HCT116 (cell line): ENCODE data around the gene TYMP.

ENCODE experiments used
- ATF3 ChIP-seq: IDR thresholded peaks from 2 replicates; pipeline ENCODE4 v1.6.1; 2012
- CTCF ChIP-seq, 3 experiments: fragments of 200-600 bp in 1 of 3; sonication (generic) in 1 of 3; IDR thresholded peaks in 2 of 3; conservative IDR thresholded peaks in 1 of 3; 2 replicates each; pipeline ENCODE4 v1.5.1; 2012 to 2017; ENCODE audit warnings: low read depth in 2 of 3, low read length in 2 of 3, antibody characterized with exemption in 1 of 3, borderline replicate concordance in 1 of 3, control low read depth in 1 of 3, mild to moderate bottlenecking in 1 of 3, mixed read lengths in 1 of 3, mixed run types in 1 of 3, moderate library complexity in 1 of 3; ENCODE audit not compliant: insufficient read depth in 1 of 3
- EZH2 ChIP-seq: fragments of 200-600 bp; sonication (generic); IDR thresholded peaks from 2 replicates; pipeline ENCODE4 v1.6.1; 2017; ENCODE audit warnings: antibody characterized with exemption, mixed run types
- EZH2phosphoT487 ChIP-seq: fragments of 200-600 bp; IDR thresholded peaks from 2 replicates; pipeline ENCODE4 v1.6.1; 2018; ENCODE audit warnings: antibody characterized with exemption, borderline replicate concordance
- JUND ChIP-seq: IDR thresholded peaks from 2 replicates; pipeline ENCODE4 v1.6.1; 2012
- MAX ChIP-seq: IDR thresholded peaks from 2 replicates; pipeline ENCODE4 v1.6.1; 2012
- POLR2A ChIP-seq: IDR thresholded peaks from 2 replicates; pipeline ENCODE4 v1.7.0; 2011; ENCODE audit warnings: borderline replicate concordance; ENCODE audit not compliant: insufficient read depth, insufficient read length; ENCODE audit errors: extremely low read depth
- POLR2AphosphoS5 ChIP-seq: IDR thresholded peaks from 2 replicates; pipeline ENCODE4 v1.6.1; 2011; ENCODE audit warnings: mild to moderate bottlenecking, low read depth, low read length, moderate library complexity
- RAD21 ChIP-seq: IDR thresholded peaks from 2 replicates; pipeline ENCODE4 v1.6.1; 2012; ENCODE audit warnings: low read depth, mild to moderate bottlenecking
- SIN3A ChIP-seq: IDR thresholded peaks from 2 replicates; pipeline ENCODE4 v1.6.1; 2012; ENCODE audit warnings: low read depth
- SP1 ChIP-seq: IDR thresholded peaks from 2 replicates; pipeline ENCODE4 v1.6.1; 2012; ENCODE audit warnings: low read depth
- TCF7L2 ChIP-seq: IDR thresholded peaks from 2 replicates; pipeline ENCODE4 v1.7.0; 2011; ENCODE audit warnings: borderline replicate concordance, inconsistent platforms; ENCODE audit not compliant: insufficient read depth, insufficient read length; ENCODE audit errors: extremely low read depth
- YY1 ChIP-seq: IDR thresholded peaks from 2 replicates; pipeline ENCODE4 v1.6.1; 2011; ENCODE audit warnings: low read length, low read depth, moderate library complexity, mild to moderate bottlenecking; ENCODE audit not compliant: insufficient replicate concordance; ENCODE audit errors: extremely low read depth
- TF ChIP-seq, protein P1 (sequence below): IDR thresholded peaks from 2 replicates; pipeline ENCODE4 v1.6.1; 2012; ENCODE audit warnings: low read depth

- TF ChIP-seq POLR2AphosphoS5 (no peak), ATF3 (no peak), EZH2phosphoT487 (no peak), MAX (no peak), RAD21 (no peak), CTCF (IDR thresholded peaks at IDR 0.05 in 2 of 3, conservative IDR thresholded peaks at IDR 0.05 in 1 of 3; ENCODE audit: borderline replicate concordance in 1 of 3, insufficient read depth in 1 of 3, low read depth in 2 of 3, low read length in 2 of 3) (no peak), POLR2A (no peak), SIN3A (no peak), EZH2 (no peak), TCF7L2 (no peak), JUND (no peak), YY1 (no peak), SP1 (no peak)
- TF ChIP-seq, protein P1, sequence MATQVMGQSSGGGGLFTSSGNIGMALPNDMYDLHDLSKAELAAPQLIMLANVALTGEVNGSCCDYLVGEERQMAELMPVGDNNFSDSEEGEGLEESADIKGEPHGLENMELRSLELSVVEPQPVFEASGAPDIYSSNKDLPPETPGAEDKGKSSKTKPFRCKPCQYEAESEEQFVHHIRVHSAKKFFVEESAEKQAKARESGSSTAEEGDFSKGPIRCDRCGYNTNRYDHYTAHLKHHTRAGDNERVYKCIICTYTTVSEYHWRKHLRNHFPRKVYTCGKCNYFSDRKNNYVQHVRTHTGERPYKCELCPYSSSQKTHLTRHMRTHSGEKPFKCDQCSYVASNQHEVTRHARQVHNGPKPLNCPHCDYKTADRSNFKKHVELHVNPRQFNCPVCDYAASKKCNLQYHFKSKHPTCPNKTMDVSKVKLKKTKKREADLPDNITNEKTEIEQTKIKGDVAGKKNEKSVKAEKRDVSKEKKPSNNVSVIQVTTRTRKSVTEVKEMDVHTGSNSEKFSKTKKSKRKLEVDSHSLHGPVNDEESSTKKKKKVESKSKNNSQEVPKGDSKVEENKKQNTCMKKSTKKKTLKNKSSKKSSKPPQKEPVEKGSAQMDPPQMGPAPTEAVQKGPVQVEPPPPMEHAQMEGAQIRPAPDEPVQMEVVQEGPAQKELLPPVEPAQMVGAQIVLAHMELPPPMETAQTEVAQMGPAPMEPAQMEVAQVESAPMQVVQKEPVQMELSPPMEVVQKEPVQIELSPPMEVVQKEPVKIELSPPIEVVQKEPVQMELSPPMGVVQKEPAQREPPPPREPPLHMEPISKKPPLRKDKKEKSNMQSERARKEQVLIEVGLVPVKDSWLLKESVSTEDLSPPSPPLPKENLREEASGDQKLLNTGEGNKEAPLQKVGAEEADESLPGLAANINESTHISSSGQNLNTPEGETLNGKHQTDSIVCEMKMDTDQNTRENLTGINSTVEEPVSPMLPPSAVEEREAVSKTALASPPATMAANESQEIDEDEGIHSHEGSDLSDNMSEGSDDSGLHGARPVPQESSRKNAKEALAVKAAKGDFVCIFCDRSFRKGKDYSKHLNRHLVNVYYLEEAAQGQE: no peak
Measured at GRCh38 chr22:50567721-50568252, 38.0 kb upstream of the TYMP start.
